Right atrium auricular region (tissue), 2 donors: ENCODE data around the gene ONECUT3. TPM values are rescaled to one million over a fixed set of nuclear protein-coding genes. Genes with fewer than 3 reads are reported as not detected.

Source experiments
- DNase-seq: peaks from one replicate; pipeline ENCODE4 v3.0.0-alpha.2; 2019; ENCODE audit warnings: low spot score
- H3K27ac ChIP-seq, 2 donors: fragments of 200-600 bp; sonication (generic); 1 replicate in 1 of 2; 2 replicates in 1 of 2; pipeline ENCODE4 v1.5.1; 2016 to 2019
- H3K27me3 ChIP-seq, 2 donors: fragments of 200-600 bp; sonication (generic); one replicate each; pipeline versions ENCODE4 v1.5.1 to v1.6.0; 2017 to 2019
- H3K36me3 ChIP-seq: fragments of 200-600 bp; sonication (generic); one replicate; pipeline ENCODE4 v1.5.1; 2016
- H3K4me1 ChIP-seq, 2 donors: fragments of 200-600 bp; sonication (generic); one replicate each; pipeline versions ENCODE4 v1.5.1 to v1.6.0; 2017 to 2019
- H3K4me3 ChIP-seq, 2 donors: fragments of 200-600 bp; sonication (generic); 1 replicate in 1 of 2; 2 replicates in 1 of 2; pipeline ENCODE4 v1.5.1; 2017 to 2019; ENCODE audit warnings: mild to moderate bottlenecking in 1 of 2, moderate library complexity in 1 of 2
- H3K9me3 ChIP-seq, 2 donors: fragments of 200-600 bp; sonication (generic); one replicate each; pipeline ENCODE4 v1.5.1; 2019
- CTCF ChIP-seq, 2 donors: fragments of 200-600 bp; sonication (generic); IDR thresholded peaks; one replicate each; pipeline ENCODE4 v1.5.1; 2019; ENCODE audit warnings: antibody characterized with exemption in 2 of 2
- total RNA-seq, 2 donors: library from RNA; depleted of rRNA; stranded (reverse); fragments of >200 nt; gene quantifications; one replicate each; pipeline ENCODE4 v1.1.0, GENCODE V29; 2016

ONECUT3 gene
- total RNA-seq, 2 donors from 2014 or later: not detected

- H3K4me1 ChIP-seq: peaks cover 0 to 8% of the 10 kb centered on the region in 2 donors
- H3K27me3 ChIP-seq: peaks cover 9 to 11% of the 10 kb centered on the region in 2 donors
- no peaks in the 10 kb centered on the region for H3K9me3 ChIP-seq
- H3K4me3 ChIP-seq: no peak overlapping the region
- TF ChIP-seq CTCF (IDR thresholded peaks at IDR 0.05): no peak
- H3K36me3 ChIP-seq: no peaks in the 10 kb centered on the region
- no peak for DNase-seq
- no peak overlapping the region for H3K27ac ChIP-seq
These were observed 37.8 kb upstream of the ONECUT3 start for GRCh38 chr19:1715540-1715939.

- DNase-seq: no peak
- Histone ChIP-seq H3K4me1 (peaks cover 0 to 8% of the 10 kb centered on the region in 2 donors), H3K4me3 (no peak overlapping the region), H3K36me3 (no peaks in the 10 kb centered on the region), H3K9me3 (no peaks in the 10 kb centered on the region), H3K27ac (no peak overlapping the region), H3K27me3 (peaks cover 9 to 11% of the 10 kb centered on the region in 2 donors)
- no peak for TF ChIP-seq CTCF (IDR thresholded peaks at IDR 0.05)
These were observed 35.9 kb upstream of the ONECUT3 start for GRCh38 chr19:1717200-1717969.

GRCh38 chr19:1717970-1718264 lies 35.4 kb upstream of the ONECUT3 start:
- Histone ChIP-seq H3K9me3 (no peaks in the 10 kb centered on the region), H3K27ac (no peak overlapping the region), H3K4me1 (peaks cover 0 to 8% of the 10 kb centered on the region in 2 donors), H3K4me3 (no peak overlapping the region), H3K27me3 (peaks cover 9 to 11% of the 10 kb centered on the region in 2 donors), H3K36me3 (no peaks in the 10 kb centered on the region)
- TF ChIP-seq CTCF (IDR thresholded peaks at IDR 0.05): no peak
- DNase-seq: no peak

GRCh38 chr19:1718420-1719291 lies 34.6 kb upstream of the ONECUT3 start:
- Histone ChIP-seq H3K4me3 (no peak overlapping the region), H3K27me3 (peaks cover 9 to 11% of the 10 kb centered on the region in 2 donors), H3K27ac (no peak overlapping the region), H3K9me3 (no peaks in the 10 kb centered on the region), H3K36me3 (no peaks in the 10 kb centered on the region), H3K4me1 (peaks cover 0 to 8% of the 10 kb centered on the region in 2 donors)
- DNase-seq: no peak
- no peak for TF ChIP-seq CTCF (IDR thresholded peaks at IDR 0.05)

GRCh38 chr19:1719519-1719918 lies 33.8 kb upstream of the ONECUT3 start:
- H3K36me3 ChIP-seq: no peaks in the 10 kb centered on the region
- no peak overlapping the region for H3K4me3 ChIP-seq
- H3K27ac ChIP-seq: no peak overlapping the region
- peaks cover 9 to 11% of the 10 kb centered on the region in 2 donors for H3K27me3 ChIP-seq
- no peaks in the 10 kb centered on the region for H3K9me3 ChIP-seq
- TF ChIP-seq CTCF (IDR thresholded peaks at IDR 0.05): no peak
- DNase-seq: no peak
- peaks cover 0 to 8% of the 10 kb centered on the region in 2 donors for H3K4me1 ChIP-seq
